Measurements from ENCODE around the gene ADGRV1. TPM values are rescaled to one million over a fixed set of nuclear protein-coding genes. Genes with fewer than 3 reads are reported as not detected.

ADGRV1 gene
- total and polyA plus RNA-seq, 8 donors, result 0.75 to 10.3 (median 4.0) TPM

GRCh38 chr5:91114658-91115057 is 556.1 kb downstream of the ADGRV1 start:
- TF ChIP-seq EP300 (IDR thresholded peaks at IDR 0.05) (no peak), POLR2A (IDR thresholded peaks at IDR 0.05) (no peak), POLR2AphosphoS5 (IDR thresholded peaks at IDR 0.05) (no peak), CTCF (IDR thresholded peaks at IDR 0.05) (no peak)
- intact Hi-C loops (cut with DNase I; ENCODE audit: low total_unique reads), result no loop called here
- H3K27me3 ChIP-seq, result no peaks in the 10 kb centered on the region
- peak overlapping the region in 4 of 5 donors; percentile 7 to 50 (median 29) for H3K27ac ChIP-seq
- DNase-seq, result peak in 1 of 2 donors; percentile 70
- WGBS, 5 donors, result 48 to 72% (median 59%) methylated on average over 2 of the region's 2 CpGs
- peaks cover 8 to 41% (median 27%) of the 10 kb centered on the region in 4 donors for H3K4me1 ChIP-seq
- H3K36me3 ChIP-seq, result no peaks in the 10 kb centered on the region
- H3K9me3 ChIP-seq, result no peaks in the 10 kb centered on the region
- no peak overlapping the region for H3K4me3 ChIP-seq

DNA sequence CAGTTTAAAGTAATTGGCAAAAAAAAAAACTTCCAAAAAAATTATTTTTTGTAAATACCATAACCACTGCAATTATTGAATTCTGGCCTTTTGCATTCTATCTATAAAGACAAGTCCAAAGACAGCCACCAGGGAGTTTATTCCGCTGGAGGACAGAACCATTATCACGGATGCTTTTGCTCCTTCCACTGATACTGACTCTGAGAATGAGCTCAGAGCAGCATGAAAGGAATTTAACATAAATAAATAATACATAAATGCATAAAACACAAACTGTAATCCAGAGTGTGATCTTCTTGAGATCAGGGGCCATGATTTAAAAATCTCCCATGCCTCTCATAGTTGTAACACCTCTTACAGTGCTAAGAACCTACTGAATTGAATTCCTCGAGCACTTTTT is 559.8 kb downstream of the ADGRV1 start:
- no peaks in the 10 kb centered on the region for H3K9me3 ChIP-seq
- no peaks in the 10 kb centered on the region for H3K27me3 ChIP-seq
- no peaks in the 10 kb centered on the region for H3K36me3 ChIP-seq
- TF ChIP-seq EP300 (IDR thresholded peaks at IDR 0.05), result no peak
- no peak for TF ChIP-seq CTCF (IDR thresholded peaks at IDR 0.05)
- no peak for TF ChIP-seq POLR2A (IDR thresholded peaks at IDR 0.05)
- TF ChIP-seq POLR2AphosphoS5 (IDR thresholded peaks at IDR 0.05), result no peak
- intact Hi-C loops (cut with DNase I; ENCODE audit: low total_unique reads), result no loop called here
- H3K4me3 ChIP-seq, result no peak overlapping the region
- WGBS, 5 donors, result 82 to 87% (median 85%) methylated on average over 3 of the region's 3 CpGs
- H3K27ac ChIP-seq, result peak overlapping the region in 2 of 5 donors; percentile 69
- peaks cover 8 to 53% (median 37%) of the 10 kb centered on the region in 4 donors for H3K4me1 ChIP-seq
- no peak for DNase-seq

DNA sequence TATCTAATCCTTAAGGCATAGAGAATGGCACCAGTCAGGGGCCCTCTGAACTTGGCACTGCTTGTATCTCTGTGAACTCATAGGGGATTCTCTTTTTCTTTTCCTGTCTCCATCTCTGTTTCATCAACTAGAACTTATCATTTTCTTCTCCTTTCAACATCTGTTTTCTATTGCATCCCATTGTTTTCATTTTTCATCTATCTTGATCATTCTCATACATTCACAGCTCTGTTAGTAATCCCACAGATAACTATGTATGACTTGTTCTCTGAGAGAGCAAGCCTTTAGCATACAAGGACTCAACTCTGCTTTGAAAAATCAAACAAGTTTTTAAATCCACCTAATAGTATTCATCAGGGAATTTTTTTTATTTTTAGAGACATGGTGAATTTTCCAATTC is 560.2 kb downstream of the ADGRV1 start:
- Histone ChIP-seq H3K9me3 (no peaks in the 10 kb centered on the region), H3K36me3 (no peaks in the 10 kb centered on the region), H3K27me3 (no peaks in the 10 kb centered on the region), H3K4me3 (no peak overlapping the region), H3K4me1 (peaks cover 8 to 57% (median 37%) of the 10 kb centered on the region in 4 donors), H3K27ac (peak overlapping the region in 4 of 5 donors; percentile 48 to 69 (median 63))
- TF ChIP-seq POLR2AphosphoS5 (IDR thresholded peaks at IDR 0.05), result no peak
- no peak for TF ChIP-seq EP300 (IDR thresholded peaks at IDR 0.05)
- TF ChIP-seq CTCF (IDR thresholded peaks at IDR 0.05), result no peak
- TF ChIP-seq POLR2A (IDR thresholded peaks at IDR 0.05), result no peak
- intact Hi-C loops (cut with DNase I; ENCODE audit: low total_unique reads), result no loop called here
- DNase-seq, result no peak

- Histone ChIP-seq H3K36me3 (no peaks in the 10 kb centered on the region), H3K9me3 (no peaks in the 10 kb centered on the region), H3K27ac (peak overlapping the region; percentile 48 to 86 (median 69)), H3K4me1 (peaks cover 5 to 59% (median 35%) of the 10 kb centered on the region in 4 donors), H3K27me3 (no peaks in the 10 kb centered on the region), H3K4me3 (no peak overlapping the region)
- no peak for TF ChIP-seq EP300 (IDR thresholded peaks at IDR 0.05)
- no peak for DNase-seq
- intact Hi-C loops (cut with DNase I; ENCODE audit: low total_unique reads), result no loop called here
- WGBS, 5 donors, result 33 to 61% (median 46%) methylated on average over 4 of the region's 4 CpGs
These were observed 560.6 kb downstream of the ADGRV1 start for GRCh38 chr5:91119217-91119616.

GRCh38 chr5:91119981-91120850 is 561.6 kb downstream of the ADGRV1 start:
- intact Hi-C loops (cut with DNase I; ENCODE audit: low total_unique reads), result no loop called here
- H3K36me3 ChIP-seq, result no peaks in the 10 kb centered on the region
- H3K4me3 ChIP-seq, result no peak overlapping the region
- peaks cover 1 to 62% (median 32%) of the 10 kb centered on the region in 4 donors for H3K4me1 ChIP-seq
- no peaks in the 10 kb centered on the region for H3K9me3 ChIP-seq
- peak overlapping the region; percentile 48 to 83 (median 69) for H3K27ac ChIP-seq
- WGBS, 5 donors, result 34 to 58% (median 41%) methylated on average over 6 of the region's 6 CpGs
- TF ChIP-seq POLR2AphosphoS5 (IDR thresholded peaks at IDR 0.05) (no peak), POLR2A (IDR thresholded peaks at IDR 0.05) (no peak), CTCF (IDR thresholded peaks at IDR 0.05) (no peak), EP300 (IDR thresholded peaks at IDR 0.05) (no peak)
- no peak for DNase-seq
- H3K27me3 ChIP-seq, result no peaks in the 10 kb centered on the region

Data from stomach (tissue), 9 donors.